ENCODE measurements around the gene COL25A1.

COL25A1 gene

GRCh38 chr4:108820492-108821350, 481.7 kb downstream of the COL25A1 start:
- no peak overlapping the region for H3K4me3 ChIP-seq (replicated peaks; ENCODE audit: low read depth, low read length)
- TF ChIP-seq CTCF (IDR thresholded peaks at IDR 0.05; ENCODE audit: low read depth, low read length, missing control alignments), result no peak
- DNase-seq (ENCODE audit: extremely low read depth, low read depth), result no peak

DNA sequence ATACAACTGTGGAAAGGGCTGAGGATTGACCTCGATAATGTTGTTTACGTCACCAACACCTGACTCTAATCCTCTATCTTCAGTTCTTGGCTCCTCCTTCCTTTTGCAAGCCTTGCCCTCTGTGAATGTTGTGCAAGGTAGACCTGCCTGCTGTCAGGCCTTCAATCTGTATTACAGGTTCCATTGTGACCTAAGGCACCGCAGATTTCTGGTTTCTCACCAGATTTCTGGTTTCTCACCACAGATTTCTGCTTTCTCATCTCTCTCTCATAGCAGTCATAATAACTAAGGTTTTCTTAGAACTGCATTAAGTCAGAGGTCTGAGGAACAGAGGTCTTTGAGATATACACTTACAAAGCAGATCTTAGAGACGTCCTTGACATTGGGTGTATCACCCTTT, 488.1 kb downstream of the COL25A1 start:
- no peak for TF ChIP-seq CTCF (IDR thresholded peaks at IDR 0.05; ENCODE audit: low read depth, low read length, missing control alignments)
- DNase-seq (ENCODE audit: extremely low read depth, low read depth), result no peak
- no peak overlapping the region for H3K4me3 ChIP-seq (replicated peaks; ENCODE audit: low read depth, low read length)

DNA sequence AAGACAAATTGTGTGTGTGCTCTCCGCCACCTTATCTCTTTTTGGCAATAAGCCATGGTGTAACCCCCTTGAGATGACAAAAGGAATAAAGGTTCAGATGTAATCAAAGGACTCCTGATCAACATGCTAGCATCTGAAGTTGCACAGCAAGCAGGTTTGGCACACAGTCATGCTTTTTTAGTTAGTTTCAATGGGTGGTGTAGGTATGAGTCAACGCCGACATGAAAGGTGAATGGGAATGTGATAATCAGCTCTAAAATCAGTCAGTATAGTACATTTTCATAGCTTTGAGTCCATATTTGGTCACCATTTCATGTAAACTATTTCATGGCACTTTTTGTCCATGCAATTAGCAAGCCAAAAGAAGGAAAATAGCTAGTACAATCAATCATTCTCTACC, 489.2 kb downstream of the COL25A1 start:
- no peak overlapping the region for H3K4me3 ChIP-seq (replicated peaks; ENCODE audit: low read depth, low read length)
- DNase-seq (ENCODE audit: extremely low read depth, low read depth), result no peak
- TF ChIP-seq CTCF (IDR thresholded peaks at IDR 0.05; ENCODE audit: low read depth, low read length, missing control alignments), result no peak

GRCh38 chr4:108811486-108811885, 491.0 kb downstream of the COL25A1 start:
- H3K4me3 ChIP-seq (replicated peaks; ENCODE audit: low read depth, low read length), result no peak overlapping the region
- DNase-seq (ENCODE audit: extremely low read depth, low read depth), result no peak
- no peak for TF ChIP-seq CTCF (IDR thresholded peaks at IDR 0.05; ENCODE audit: low read depth, low read length, missing control alignments)

- H3K4me3 ChIP-seq (replicated peaks; ENCODE audit: low read depth, low read length), result no peak overlapping the region
- no peak for TF ChIP-seq CTCF (IDR thresholded peaks at IDR 0.05; ENCODE audit: low read depth, low read length, missing control alignments)
- DNase-seq (ENCODE audit: extremely low read depth, low read depth), result no peak
These were observed 492.4 kb downstream of the COL25A1 start for GRCh38 chr4:108810087-108810486.

- TF ChIP-seq CTCF (IDR thresholded peaks at IDR 0.05; ENCODE audit: low read depth, low read length, missing control alignments), result no peak
- no peak for DNase-seq (ENCODE audit: extremely low read depth, low read depth)
- H3K4me3 ChIP-seq (replicated peaks; ENCODE audit: low read depth, low read length), result no peak overlapping the region
These were observed 497.7 kb downstream of the COL25A1 start for GRCh38 chr4:108804648-108805273.

Data from HFF-Myc (cell line).